ENCODE results near the gene OOSP3.
"Not testable (repeated sequence)": the region's sequence is repeated elsewhere in the genome, so short reads cannot be mapped to it uniquely, and the experiment has no call there.

OOSP3 gene

DNA sequence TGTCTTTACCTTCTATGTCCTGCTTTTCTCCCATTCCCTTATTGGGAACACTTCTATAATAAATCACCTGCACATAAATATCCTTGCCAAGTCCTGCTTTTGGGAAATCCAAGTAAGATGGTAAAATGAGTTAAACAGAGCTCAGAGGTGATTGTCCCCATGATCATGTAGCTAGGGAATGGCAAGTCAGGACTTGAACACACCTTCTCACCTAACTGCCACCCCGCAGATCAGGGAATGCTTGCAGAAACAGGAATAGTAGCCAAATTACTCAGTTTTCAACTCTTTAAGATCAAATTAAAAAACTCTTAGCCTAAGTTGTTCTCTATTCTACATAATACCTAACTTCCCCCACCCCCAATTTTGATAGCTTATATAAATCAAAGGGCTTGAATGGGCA is 16.0 kb downstream of the OOSP3 start:
- H3K4me3 ChIP-seq (ENCODE audit: control insufficient read depth, low read depth, low read length) = no peak overlapping the region
- DNase-seq (ENCODE audit: low read depth) = no peak
- no peak for TF ChIP-seq CTCF (conservative IDR thresholded peaks at IDR 0.05; ENCODE audit: control insufficient read depth, insufficient read depth, low read depth, low read length)

DNA sequence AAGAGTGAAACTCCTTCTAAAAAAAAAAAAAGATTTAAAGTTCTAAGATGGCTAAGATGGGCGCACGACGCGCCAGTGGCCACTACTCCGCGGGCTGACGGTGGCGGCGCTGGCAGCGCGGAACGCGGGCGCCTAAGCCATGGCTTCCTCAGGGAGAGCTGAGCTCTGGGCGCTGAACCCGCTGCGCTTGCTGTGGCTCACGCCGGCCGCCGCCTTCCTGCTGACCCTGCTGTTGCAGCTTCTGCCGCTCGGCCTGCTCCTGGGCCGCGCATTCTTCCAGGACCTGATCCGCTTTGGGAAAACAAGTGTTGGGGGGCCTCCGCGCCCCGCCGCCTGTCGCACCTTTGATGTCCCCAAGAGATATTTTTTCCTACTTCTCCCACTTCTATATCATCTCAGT is 19.5 kb downstream of the OOSP3 start:
- DNase-seq (ENCODE audit: low read depth) = no peak
- no peak overlapping the region for H3K4me3 ChIP-seq (ENCODE audit: control insufficient read depth, low read depth, low read length)
- TF ChIP-seq CTCF (conservative IDR thresholded peaks at IDR 0.05; ENCODE audit: control insufficient read depth, insufficient read depth, low read depth, low read length) = no peak

DNA sequence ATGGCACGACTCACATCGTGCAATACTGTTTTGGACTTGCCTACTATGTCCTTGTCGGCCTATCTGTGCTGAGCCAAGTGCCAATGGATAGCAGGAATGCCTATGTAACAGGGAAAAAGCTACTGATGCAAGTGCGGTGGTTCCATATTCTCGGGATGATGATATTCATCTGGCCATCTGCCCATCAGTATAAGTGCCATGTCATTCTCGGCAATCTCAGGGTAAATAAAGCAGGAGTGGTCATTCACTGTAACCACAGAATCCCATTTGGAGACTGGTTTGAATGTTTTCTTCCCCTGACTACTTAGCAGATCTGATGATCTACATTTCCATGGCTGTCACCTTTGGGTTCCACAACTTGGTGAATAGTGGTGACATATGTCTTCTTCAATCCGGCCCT is 20.1 kb downstream of the OOSP3 start:
- no peak for TF ChIP-seq CTCF (conservative IDR thresholded peaks at IDR 0.05; ENCODE audit: control insufficient read depth, insufficient read depth, low read depth, low read length)
- DNase-seq (ENCODE audit: low read depth) = no peak
- H3K4me3 ChIP-seq (ENCODE audit: control insufficient read depth, low read depth, low read length) = no peak overlapping the region

GRCh38 chr11:59899532-59899931 is 20.9 kb downstream of the OOSP3 start:
- H3K4me3 ChIP-seq (ENCODE audit: control insufficient read depth, low read depth, low read length) = no peak overlapping the region
- DNase-seq (ENCODE audit: low read depth) = no peak
- TF ChIP-seq CTCF (conservative IDR thresholded peaks at IDR 0.05; ENCODE audit: control insufficient read depth, insufficient read depth, low read depth, low read length) = no peak

GRCh38 chr11:59900366-59901126 is 22.0 kb downstream of the OOSP3 start:
- TF ChIP-seq CTCF (conservative IDR thresholded peaks at IDR 0.05; ENCODE audit: control insufficient read depth, insufficient read depth, low read depth, low read length) = no peak
- DNase-seq (ENCODE audit: low read depth) = no peak
- H3K4me3 ChIP-seq (ENCODE audit: control insufficient read depth, low read depth, low read length) = no peak overlapping the region

DNA sequence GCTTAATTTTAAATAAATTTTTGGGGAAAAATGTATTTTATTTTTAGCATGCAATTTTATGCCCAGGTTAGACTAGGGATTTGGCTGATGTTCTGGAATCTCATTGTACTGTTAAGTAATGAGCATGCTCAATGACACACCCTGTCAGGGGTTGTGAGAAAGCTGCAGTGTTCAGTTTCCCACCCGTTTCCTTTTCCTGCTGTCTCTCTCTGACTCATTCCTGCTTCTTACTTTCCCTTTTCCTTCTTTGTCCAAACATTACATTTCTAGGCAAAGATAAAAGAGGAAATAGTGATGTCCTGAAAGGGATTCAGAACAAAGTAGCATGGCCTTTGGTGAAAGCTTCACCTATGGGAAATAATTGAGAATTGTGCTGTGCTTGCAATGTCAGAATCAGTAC is 22.7 kb downstream of the OOSP3 start:
- TF ChIP-seq CTCF (conservative IDR thresholded peaks at IDR 0.05; ENCODE audit: control insufficient read depth, insufficient read depth, low read depth, low read length) = no peak
- peak; percentile 10 for DNase-seq (ENCODE audit: low read depth)
- H3K4me3 ChIP-seq (ENCODE audit: control insufficient read depth, low read depth, low read length) = no peak overlapping the region

DNA sequence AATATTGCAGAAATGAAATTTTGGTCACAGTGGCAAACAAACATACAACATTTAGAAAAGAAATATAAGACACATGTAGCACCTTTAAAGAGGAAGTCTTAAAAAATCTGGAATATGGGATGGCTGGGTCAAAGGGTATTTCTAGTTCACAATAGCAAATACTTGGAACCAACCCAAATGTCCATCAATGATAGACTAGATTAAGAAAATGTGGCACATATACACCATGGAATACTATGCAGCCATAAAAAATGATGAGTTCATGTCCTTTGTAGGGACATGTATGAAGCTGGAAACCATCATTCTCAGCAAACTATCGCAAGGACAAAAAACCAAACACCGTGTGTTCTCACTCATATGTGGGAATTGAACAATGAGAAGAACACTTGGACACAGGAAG is 25.0 kb downstream of the OOSP3 start:
- not testable (repeated sequence) for H3K4me3 ChIP-seq (ENCODE audit: control insufficient read depth, low read depth, low read length); DNase-seq (ENCODE audit: low read depth)

Data from fibroblast of mammary gland (primary cell).